ENCODE results near the gene AP2B1. TPM values are rescaled to one million over a fixed set of nuclear protein-coding genes. Genes with fewer than 3 reads are reported as not detected.
A peak's percentile ranks its signal among the peaks of the same experiment; 100 is the strongest.

The AP2B1 gene
- total RNA-seq, 1 experiment from 2014 or later, result 198 TPM

GRCh38 chr17:35568561-35568960 is 18.6 kb upstream of the AP2B1 start:
- RAD21 ChIA-PET (ENCODE audit: low non-redundant PET in 1 of 2, low total read pairs in 2 of 2, uncharacterized antibody in 2 of 2, unreplicated experiment in 2 of 2), result no interaction called here
- BruUV-seq (replicated peaks), result no TSS peak
- Histone ChIP-seq H3K27me3 (ENCODE audit: insufficient read depth, low read length) (peaks cover 8% of the 10 kb centered on the region; the same call in 1 of the 2 replicates), H3K4me1 (ENCODE audit: control insufficient read depth in 1 of 2, insufficient read depth in 2 of 2, low read length in 2 of 2) (peaks cover 9 to 15% of the 10 kb centered on the region in 2 experiments), H4K20me1 (ENCODE audit: insufficient read depth) (0 out of 2 replicates have a peak, but pooled peaks cover 3% of the 10 kb centered on the region), H3K27ac (ENCODE audit: low read depth, low read length) (peak overlapping the region; percentile 42), H2AFZ (ENCODE audit: low read depth, low read length, poor library complexity, severe bottlenecking) (no peak overlapping the region), H3K36me3 (ENCODE audit: control insufficient read depth in 1 of 2, insufficient read depth in 2 of 2, low read length in 2 of 2) (peaks cover 2 to 3% of the 10 kb centered on the region in 2 experiments; a peak in 1 of 4 replicates), H3K9me2 (ENCODE audit: insufficient read depth) (no peaks in the 10 kb centered on the region), H3K9me3 (ENCODE audit: control insufficient read depth in 1 of 2, insufficient read depth in 1 of 2, low read depth in 1 of 2, low read length in 2 of 2) (no peaks in the 10 kb centered on the region), H3K79me2 (ENCODE audit: insufficient read depth, low read length) (peaks cover 47% of the 10 kb centered on the region), H3K4me2 (ENCODE audit: low read length) (peak overlapping the region; percentile 63), H3K4me3 (replicated peaks in 1 of 2; ENCODE audit: low read depth in 1 of 2, low read length in 2 of 2) (peak overlapping the region; percentile 84 to 99), H3K9ac (ENCODE audit: low read length) (peak overlapping the region; percentile 89)
- intact Hi-C loops (cut with micrococcal nuclease), result no loop called here
- DNase-seq (ENCODE audit: low read depth, low spot score) (no peak), ATAC-seq (peak; percentile 70)
- CTCF ChIA-PET, result no interaction called here
- POLR2A ChIA-PET, result interaction anchor here (3.0 kb wide), 1 partner anchor 10 kb away, joined by 17 read pairs; the partner anchor contains the start of gene PEX12
- TF ChIP-seq RAD21 (IDR thresholded peaks at IDR 0.05; ENCODE audit: low read depth), result no peak
- TF ChIP-seq POLR2A (IDR thresholded peaks at IDR 0.05; ENCODE audit: borderline replicate concordance, extremely low read depth, insufficient read depth, insufficient read length), result no peak
- TF ChIP-seq ZNF274 (IDR thresholded peaks at IDR 0.05; ENCODE audit: low read depth, low read length), result no peak
- no peak for TF ChIP-seq CBX3 (IDR thresholded peaks at IDR 0.05; ENCODE audit: low read depth)
- TF ChIP-seq CTCF (IDR thresholded peaks at IDR 0.05 in 2 of 3, conservative IDR thresholded peaks at IDR 0.05 in 1 of 3; ENCODE audit: borderline replicate concordance in 1 of 3, insufficient read depth in 1 of 3, low read depth in 2 of 3, low read length in 2 of 3), result no peak
- no peak for TF ChIP-seq SRF (IDR thresholded peaks at IDR 0.05; ENCODE audit: low read depth)
- TF ChIP-seq TCF7L2 (IDR thresholded peaks at IDR 0.05; ENCODE audit: borderline replicate concordance, extremely low read depth, insufficient read depth, insufficient read length), result no peak
- TF ChIP-seq JUND (IDR thresholded peaks at IDR 0.05), result no peak
